OCI-LY7 (cell line): Measurements from ENCODE around the gene ATAD3A. TPM values are rescaled to one million over a fixed set of nuclear protein-coding genes. Genes with fewer than 3 reads are reported as not detected.
A peak's percentile ranks its signal among the peaks of the same experiment; 100 is the strongest.
"Not testable (repeated sequence)": the region's sequence is repeated elsewhere in the genome, so short reads cannot be mapped to it uniquely, and the experiment has no call there.

Experiments used
- BruUV-seq: library from RNA; stranded (reverse); fragments of 400-500 nt; replicated peaks from 2 replicates; lab custom pipeline; 2021; lab: Mats Ljungman, UMichigan
- CTCF ChIA-PET: fragments of 300-600 bp; sonication (Branson Sonifier 250); formaldehyde crosslinking; loops from one replicate; lab custom pipeline; 2022; ENCODE audit warnings: antibody characterized with exemption; ENCODE audit not compliant: unreplicated experiment; lab: Charles Lee
- POLR2A ChIA-PET: fragments of 300-600 bp; sonication (Branson Sonifier 250); formaldehyde crosslinking; loops from one replicate; lab custom pipeline; 2022; ENCODE audit warnings: antibody characterized with exemption; lab: Charles Lee
- DNase-seq: peaks from one replicate; pipeline ENCODE4 v3.0.0-alpha.2; 2015; ENCODE audit warnings: low spot score
- H2AFZ ChIP-seq: fragments of 200-600 bp; sonication (generic), shearing (Covaris generic); 2 replicates; pipeline ENCODE4 v1.6.1; 2014; ENCODE audit warnings: mild to moderate bottlenecking, antibody characterized with exemption, low read length, moderate library complexity
- H3K27ac ChIP-seq: fragments of 200-600 bp; sonication (generic); 2 replicates; pipeline ENCODE4 v1.5.1; 2014; ENCODE audit warnings: mixed run types, low read depth, mild to moderate bottlenecking, moderate library complexity, low read length, inconsistent platforms; ENCODE audit not compliant: poor library complexity, severe bottlenecking
- H3K36me3 ChIP-seq: fragments of 200-600 bp; sonication (generic); 2 replicates; pipeline ENCODE4 v1.6.1; 2014; ENCODE audit warnings: mild to moderate bottlenecking, antibody characterized with exemption, low read length, moderate library complexity, mixed read lengths; ENCODE audit not compliant: insufficient read depth
- H3K4me1 ChIP-seq: fragments of 200-600 bp; sonication (generic); 2 replicates; pipeline ENCODE4 v1.5.1; 2014; ENCODE audit warnings: mild to moderate bottlenecking, low read length; ENCODE audit not compliant: insufficient read depth, poor library complexity, severe bottlenecking
- H3K4me2 ChIP-seq: fragments of 200-600 bp; sonication (generic); 2 replicates; pipeline ENCODE4 v1.6.1; 2014; ENCODE audit warnings: mild to moderate bottlenecking, low read length
- H3K4me3 ChIP-seq: fragments of 200-600 bp; sonication (generic); 2 replicates; pipeline ENCODE4 v1.5.1; 2014; ENCODE audit warnings: mild to moderate bottlenecking, low read depth, low read length; ENCODE audit not compliant: poor library complexity, severe bottlenecking
- H3K79me2 ChIP-seq: fragments of 200-600 bp; sonication (generic); 2 replicates; pipeline ENCODE4 v1.6.1; 2016; ENCODE audit warnings: low read depth, mild to moderate bottlenecking, low read length, moderate library complexity, mixed read lengths; ENCODE audit not compliant: insufficient read depth
- H3K9me2 ChIP-seq: fragments of 200-600 bp; sonication (generic); 2 replicates; pipeline ENCODE4 v1.6.1; 2016; ENCODE audit warnings: mild to moderate bottlenecking, low read length, mixed read lengths; ENCODE audit not compliant: insufficient read depth
- H3K9me3 ChIP-seq: fragments of 200-600 bp; sonication (generic); 2 replicates; pipeline ENCODE4 v1.6.1; 2014; ENCODE audit warnings: mild to moderate bottlenecking, mixed run types, low read length, mixed read lengths
- H4K20me1 ChIP-seq: fragments of 200-600 bp; sonication (generic); 2 replicates; pipeline ENCODE4 v1.6.1; 2014; ENCODE audit warnings: mild to moderate bottlenecking, antibody characterized with exemption, low read length, moderate library complexity, mixed read lengths; ENCODE audit not compliant: insufficient read depth
- CTCF ChIP-seq: fragments of 200-600 bp; sonication (generic); conservative IDR thresholded peaks from 2 replicates; pipeline ENCODE4 v1.5.1; 2014; ENCODE audit warnings: mild to moderate bottlenecking, antibody characterized with exemption, low read length, moderate library complexity, mixed read lengths
- EZH2phosphoT487 ChIP-seq: fragments of 200-600 bp; sonication (generic); IDR thresholded peaks from 2 replicates; pipeline ENCODE4 v1.6.1; 2018; ENCODE audit warnings: low read depth, borderline replicate concordance, mild to moderate bottlenecking, mixed run types, antibody characterized with exemption, low read length, moderate library complexity, mixed read lengths
- intact Hi-C: fragments of 100-400 bp; cut with micrococcal nuclease; formaldehyde crosslinking; loops from one replicate; pipeline ENCODE4 v1.10.0; 2022; ENCODE audit not compliant: unreplicated experiment
- total RNA-seq, 2 experiments: library from RNA; depleted of rRNA in 1 of 2; stranded (reverse); fragments of >200 nt in 1 of 2; shearing (Covaris generic) in 1 of 2; gene quantifications; 2 replicates each; pipeline ENCODE4 v1.2.3, GENCODE V29; 2014 to 2022

ATAD3A gene
- total RNA-seq, 2 experiments from 2014 or later, result 81.9 to 88.6 TPM

DNA sequence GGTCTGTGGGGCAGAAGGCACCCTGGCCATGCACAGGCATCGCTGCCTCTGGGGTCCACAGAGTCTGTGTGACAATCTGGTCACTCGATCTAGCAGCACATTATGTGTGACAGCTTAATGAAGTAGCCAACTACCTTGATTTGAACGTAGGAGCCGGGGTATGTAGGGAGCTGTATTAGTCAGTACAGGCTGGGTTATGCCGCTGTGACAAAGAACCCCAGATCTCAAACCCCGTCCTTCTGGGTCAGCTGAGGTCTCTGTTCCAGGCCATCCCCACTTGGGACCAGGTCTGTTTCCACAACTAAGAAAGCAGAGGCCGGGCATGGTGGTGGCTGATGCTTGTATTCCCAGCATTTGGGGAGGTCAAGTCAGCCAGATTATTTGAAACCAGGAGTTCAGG is 48.6 kb upstream of the ATAD3A start:
- POLR2A ChIA-PET, result no interaction called here
- Histone ChIP-seq H4K20me1 (no peaks in the 10 kb centered on the region), H2AFZ (no peak overlapping the region), H3K4me1 (peaks cover 22% of the 10 kb centered on the region), H3K79me2 (no peaks in the 10 kb centered on the region), H3K36me3 (no peaks in the 10 kb centered on the region), H3K9me3 (0 out of 2 replicates have a peak, but pooled peaks cover 8% of the 10 kb centered on the region), H3K27ac (peak overlapping the region; percentile 77), H3K4me3 (no peak overlapping the region), H3K4me2 (no peak overlapping the region), H3K9me2 (no peaks in the 10 kb centered on the region)
- BruUV-seq, result no TSS peak
- intact Hi-C loops, result loop anchor here (2.0 to 5.0 kb wide), 2 partner anchors 91 to 116 kb away; partner anchors contain the start of gene DVL1
- CTCF ChIA-PET, result no interaction called here
- TF ChIP-seq CTCF, result no peak
- no peak for TF ChIP-seq EZH2phosphoT487
- DNase-seq, result no peak

DNA sequence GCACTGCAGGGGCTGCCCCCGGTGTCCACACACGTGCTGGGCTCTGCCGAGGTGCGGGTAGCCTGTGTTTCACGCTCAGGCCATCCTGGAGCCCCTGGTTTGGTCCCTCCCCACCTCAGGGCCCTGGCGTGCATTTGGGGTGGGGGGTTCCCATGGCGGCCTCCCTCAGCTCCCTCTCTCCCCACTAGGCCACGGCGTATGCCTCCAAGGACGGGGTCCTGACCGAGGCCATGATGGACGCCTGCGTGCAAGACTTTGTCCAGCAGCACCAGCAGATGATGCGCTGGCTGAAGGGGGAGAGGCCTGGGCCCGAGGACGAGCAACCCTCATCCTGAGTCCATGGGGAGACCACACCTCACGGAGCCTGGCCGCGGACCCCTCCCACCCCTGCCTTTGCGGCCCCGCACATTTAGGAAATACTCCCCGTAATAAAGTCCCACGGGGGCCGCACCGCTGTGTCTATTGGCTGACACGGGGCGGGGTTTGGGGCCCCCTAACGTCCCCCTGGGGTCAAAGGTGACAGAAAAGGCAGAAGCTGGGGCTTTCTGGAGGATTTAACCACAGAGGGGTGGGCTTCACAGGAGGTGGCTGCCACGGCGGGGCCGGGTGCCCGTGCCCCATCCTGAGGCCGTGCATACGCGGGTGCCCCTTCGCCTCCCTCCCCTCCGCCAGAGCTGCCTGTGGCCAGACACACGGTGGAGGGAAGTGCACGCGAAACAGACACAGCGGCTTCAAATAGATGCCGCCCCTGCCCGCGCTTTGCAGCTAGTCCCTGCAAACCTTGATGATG is 43.6 kb upstream of the ATAD3A start:
- BruUV-seq, H3K9me2 ChIP-seq, H3K27ac ChIP-seq, DNase-seq, H2AFZ ChIP-seq, H3K9me3 ChIP-seq, intact Hi-C loops, POLR2A ChIA-PET, H4K20me1 ChIP-seq, H3K4me2 ChIP-seq, CTCF ChIA-PET, H3K36me3 ChIP-seq, H3K4me3 ChIP-seq: not testable (repeated sequence)
- H3K79me2 ChIP-seq, result peaks cover 24% of the 10 kb centered on the region
- peaks cover 30% of the 10 kb centered on the region for H3K4me1 ChIP-seq

- no peaks in the 10 kb centered on the region for H4K20me1 ChIP-seq
- no peaks in the 10 kb centered on the region for H3K9me3 ChIP-seq
- BruUV-seq, result TSS peak; percentile 99
- H3K4me2 ChIP-seq, result peak overlapping the region; percentile 85
- POLR2A ChIA-PET, result interaction anchor here (1.1 kb wide), 1 partner anchor 65 kb away, joined by 3 read pairs; no protein-coding TSS in a partner anchor
- peaks cover 37% of the 10 kb centered on the region for H3K79me2 ChIP-seq
- CTCF ChIA-PET, result interaction anchor here (0.5 kb wide), 1 partner anchor 197 kb away, joined by 8 read pairs; the partner anchor contains the start of gene UBE2J2
- peak overlapping the region; percentile 83 for H3K27ac ChIP-seq
- intact Hi-C loops, result loop anchor here (1.0 to 2.0 kb wide), 3 partner anchors 9 to 162 kb away; partner anchors contain the start of gene PUSL1
- peak; percentile 63 for DNase-seq
- H2AFZ ChIP-seq, result peak overlapping the region; percentile 83
- H3K4me3 ChIP-seq, result peak overlapping the region; percentile 97
- no peaks in the 10 kb centered on the region for H3K9me2 ChIP-seq
- TF ChIP-seq EZH2phosphoT487 (no peak), CTCF (no peak)
- peaks cover 25% of the 10 kb centered on the region for H3K4me1 ChIP-seq
- H3K36me3 ChIP-seq, result peaks cover 13% of the 10 kb centered on the region
These were observed 41.2 kb upstream of the ATAD3A start for GRCh38 chr1:1470626-1471388.
